NCI-H446 (cell line): ENCODE data around the gene CCNJ.
A peak's percentile ranks its signal among the peaks of the same experiment; 100 is the strongest.

Experiments used
- DNase-seq, 2 experiments: peaks; one replicate each; lab custom pipeline; 2025; lab: John Stamatoyannopoulos, UW

Gene CCNJ

GRCh38 chr10:96056787-96057186 lies 13.4 kb downstream of the CCNJ start:
- DNase-seq, result no peak

- no peak for DNase-seq
Measured at GRCh38 chr10:96061232-96061631, 17.8 kb downstream of the CCNJ start.

- no peak for DNase-seq
Measured at GRCh38 chr10:96072674-96073073, 29.3 kb downstream of the CCNJ start.

- no peak for DNase-seq
Measured at GRCh38 chr10:96073722-96074121, 30.3 kb downstream of the CCNJ start.

- DNase-seq, result no peak
Measured at GRCh38 chr10:96074776-96075175, 31.4 kb downstream of the CCNJ start.

- DNase-seq, result no peak
Measured at GRCh38 chr10:96075977-96076376, 32.6 kb downstream of the CCNJ start.

- no peak for DNase-seq
Measured at GRCh38 chr10:96077156-96077555, 33.8 kb downstream of the CCNJ start.

- DNase-seq, result no peak
Measured at GRCh38 chr10:96082153-96082552, 38.8 kb downstream of the CCNJ start.

GRCh38 chr10:96082748-96083147 lies 39.4 kb downstream of the CCNJ start:
- DNase-seq, result no peak

GRCh38 chr10:96089116-96089515 lies 45.7 kb downstream of the CCNJ start:
- DNase-seq, result no peak

GRCh38 chr10:96089670-96090462 lies 46.5 kb downstream of the CCNJ start:
- DNase-seq, result peak; percentile 63 to 93

GRCh38 chr10:96090463-96090800 lies 47.0 kb downstream of the CCNJ start:
- DNase-seq, result no peak

- no peak for DNase-seq
Measured at GRCh38 chr10:96092999-96093767, 49.8 kb downstream of the CCNJ start.

- no peak for DNase-seq
Measured at GRCh38 chr10:96093948-96094347, 50.6 kb downstream of the CCNJ start.

- DNase-seq, result no peak
Measured at GRCh38 chr10:96096958-96097357, 53.6 kb downstream of the CCNJ start.

GRCh38 chr10:96097865-96098264 lies 54.5 kb downstream of the CCNJ start:
- DNase-seq, result no peak

GRCh38 chr10:96107623-96108038 lies 64.2 kb downstream of the CCNJ start:
- no peak for DNase-seq
